HG03520 (cell line): ENCODE measurements around the gene CRTC2.

ENCODE experiments used
- ATAC-seq: cut with Tn5 transposase; IDR thresholded peaks from one replicate; pipeline ENCODE4 v1.9.1; 2021; ENCODE audit warnings: mild to moderate bottlenecking, moderate library complexity; ENCODE audit not compliant: unreplicated experiment

The CRTC2 gene

GRCh38 chr1:153899509-153899908, 58.9 kb downstream of the CRTC2 start:
- no peak for ATAC-seq
